GM19455 (cell line): ENCODE results near the gene TMEM207.
"Not testable (repeated sequence)": the region's sequence is repeated elsewhere in the genome, so short reads cannot be mapped to it uniquely, and the experiment has no call there.

ENCODE experiments used
- ATAC-seq: cut with Tn5 transposase; IDR thresholded peaks from one replicate; pipeline ENCODE4 v1.9.1; 2021; ENCODE audit not compliant: unreplicated experiment

TMEM207 gene

GRCh38 chr3:190449801-190450200 is at the start of gene TMEM207:
TSS of gene TMEM207 (minus strand) at chr3:190449901. CDS start at chr3:190449809, 92 bp downstream.
- no peak for ATAC-seq

- no peak for ATAC-seq
These were observed 49.4 kb upstream of the TMEM207 start for GRCh38 chr3:190499122-190499521.

- no peak for ATAC-seq
These were observed 48.6 kb upstream of the TMEM207 start for GRCh38 chr3:190498293-190498692.

- ATAC-seq, result no peak
These were observed 48.1 kb upstream of the TMEM207 start for GRCh38 chr3:190497811-190498210.

- no peak for ATAC-seq
These were observed 47.2 kb upstream of the TMEM207 start for GRCh38 chr3:190496859-190497258.

- no peak for ATAC-seq
These were observed 46.1 kb upstream of the TMEM207 start for GRCh38 chr3:190495796-190496195.

GRCh38 chr3:190495354-190495753 is 45.7 kb upstream of the TMEM207 start:
- no peak for ATAC-seq

GRCh38 chr3:190494907-190495306 is 45.2 kb upstream of the TMEM207 start:
- ATAC-seq, result no peak

- no peak for ATAC-seq
These were observed 43.3 kb upstream of the TMEM207 start for GRCh38 chr3:190492966-190493365.

- ATAC-seq, result no peak
These were observed 42.4 kb upstream of the TMEM207 start for GRCh38 chr3:190492129-190492528.

GRCh38 chr3:190491533-190492054 is 41.9 kb upstream of the TMEM207 start:
- ATAC-seq, result no peak

GRCh38 chr3:190486908-190487607 is 37.4 kb upstream of the TMEM207 start:
- ATAC-seq, result no peak

- ATAC-seq, result no peak
These were observed 36.8 kb upstream of the TMEM207 start for GRCh38 chr3:190486533-190486864.

GRCh38 chr3:190485830-190486532 is 36.3 kb upstream of the TMEM207 start:
- no peak for ATAC-seq

- ATAC-seq, result no peak
These were observed 32.1 kb upstream of the TMEM207 start for GRCh38 chr3:190481779-190482178.

GRCh38 chr3:190473261-190473660 is 23.6 kb upstream of the TMEM207 start:
- not testable (repeated sequence) for ATAC-seq

GRCh38 chr3:190467922-190468321 is 18.2 kb upstream of the TMEM207 start:
- ATAC-seq, result no peak

GRCh38 chr3:190458040-190458439 is 8.3 kb upstream of the TMEM207 start:
- ATAC-seq, result no peak

GRCh38 chr3:190456770-190457169 is 7.1 kb upstream of the TMEM207 start:
- no peak for ATAC-seq

GRCh38 chr3:190455828-190456227 is 6.1 kb upstream of the TMEM207 start:
- ATAC-seq, result no peak

- ATAC-seq, result no peak
These were observed 1.4 kb downstream of the TMEM207 start for GRCh38 chr3:190448256-190448655.

GRCh38 chr3:190446573-190447279 is 3.0 kb downstream of the TMEM207 start:
- no peak for ATAC-seq
